PFSK-1 (cell line): ENCODE data around the gene STAT6.

Source experiments
- POLR2AphosphoS5 ChIP-seq: IDR thresholded peaks from 2 replicates; pipeline ENCODE4 v1.6.1; 2012; ENCODE audit warnings: low read depth, mild to moderate bottlenecking, control low read depth, low read length, moderate library complexity
- REST ChIP-seq, 2 experiments: IDR thresholded peaks; 2 replicates each; pipeline versions ENCODE4 v1.6.1 to v1.8.0; 2011 to 2012; ENCODE audit warnings: low read depth in 2 of 2, low read length in 2 of 2, control low read depth in 1 of 2, inconsistent platforms in 1 of 2, mild to moderate bottlenecking in 1 of 2, moderate library complexity in 1 of 2; ENCODE audit not compliant: insufficient read depth in 1 of 2
- TAF1 ChIP-seq: IDR thresholded peaks from 2 replicates; pipeline ENCODE4 v1.6.1; 2012; ENCODE audit warnings: low read length, control low read depth, borderline replicate concordance; ENCODE audit not compliant: insufficient read depth

- TF ChIP-seq TAF1, result no peak
- TF ChIP-seq POLR2AphosphoS5, result no peak
- no peak for TF ChIP-seq REST (IDR thresholded peaks at IDR 0.05; ENCODE audit: insufficient read depth in 1 of 2, low read depth in 2 of 2, low read length in 2 of 2)
These were observed 18.7 kb downstream of the STAT6 start for GRCh38 chr12:57092529-57092862.
